Superior temporal gyrus (tissue), 1 donor: ENCODE measurements around the gene WTIP.
"Not testable (repeated sequence)": the region's sequence is repeated elsewhere in the genome, so short reads cannot be mapped to it uniquely, and the experiment has no call there.

Source experiments
- DNase-seq: peaks from one replicate; pipeline ENCODE4 v3.0.0-alpha.2; 2016; ENCODE audit errors: extremely low spot score

WTIP gene

DNA sequence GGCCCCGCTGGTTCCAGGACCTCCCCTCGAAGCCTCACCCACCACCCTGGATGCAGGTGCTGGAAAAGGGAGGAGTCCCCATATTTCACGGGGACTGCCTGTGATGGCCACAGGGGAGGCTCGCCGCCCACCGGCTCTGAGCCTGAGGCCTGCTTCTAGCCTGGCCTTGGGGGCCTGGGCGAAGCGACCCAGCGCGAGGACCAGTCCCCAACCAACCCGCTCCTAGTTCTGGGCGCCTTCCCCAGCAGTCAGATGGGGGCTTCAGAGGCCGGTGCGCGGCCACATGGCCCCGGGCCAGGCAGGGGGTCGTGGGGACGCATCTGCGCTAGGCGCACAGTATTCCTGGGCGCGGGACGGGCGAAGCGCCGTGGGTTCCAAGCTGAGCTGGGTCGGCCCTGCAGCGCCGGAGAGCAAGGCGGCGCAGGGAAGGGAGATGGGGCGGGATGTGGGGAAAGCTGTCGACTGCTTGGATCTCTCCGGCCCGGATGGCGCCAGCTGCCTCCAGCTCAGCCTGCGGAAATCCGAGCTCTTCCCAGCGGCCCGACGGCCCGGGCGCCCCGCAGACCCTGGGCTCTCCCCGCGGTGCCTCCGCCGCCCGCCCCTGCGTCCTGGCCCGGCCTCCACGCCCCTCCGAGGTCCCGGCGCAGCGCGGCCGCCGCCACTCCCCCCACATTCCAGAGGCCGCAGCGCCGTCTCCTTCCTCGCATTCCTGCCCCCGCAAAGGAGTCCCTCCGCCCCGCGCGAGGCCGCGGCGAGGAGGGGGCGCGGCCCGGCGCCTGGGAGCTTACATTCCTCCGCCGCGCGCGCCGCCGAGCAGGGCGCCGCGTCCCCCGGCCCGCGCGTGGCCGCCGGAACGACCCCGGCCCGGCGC, at the start of gene WTIP:
WTIP (plus strand) TSS at position 788 of the 871 bp plus-strand sequence. CDS start 217 bp downstream, outside the sequence.
- no peak for DNase-seq

DNA sequence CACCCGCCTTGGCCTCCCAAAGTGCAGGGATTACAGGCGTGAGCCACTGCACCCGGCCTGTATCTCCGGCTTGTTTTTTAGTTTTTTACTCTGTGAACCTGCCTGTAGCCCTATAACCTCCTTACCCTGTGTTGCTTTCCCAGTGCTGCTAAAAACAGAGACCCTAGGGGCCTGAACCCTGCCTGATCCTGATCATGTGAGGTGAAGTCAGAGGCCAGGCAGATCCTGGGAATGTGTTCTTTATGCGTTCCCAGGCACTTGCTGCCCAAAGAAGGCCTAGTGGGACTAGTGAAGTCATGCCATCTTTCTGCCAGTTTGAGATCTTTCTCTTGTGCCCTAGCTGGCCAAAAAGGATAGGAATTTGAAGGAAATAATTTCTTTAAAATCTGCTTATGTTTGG, 48.8 kb upstream of the WTIP start:
- no peak for DNase-seq

DNA sequence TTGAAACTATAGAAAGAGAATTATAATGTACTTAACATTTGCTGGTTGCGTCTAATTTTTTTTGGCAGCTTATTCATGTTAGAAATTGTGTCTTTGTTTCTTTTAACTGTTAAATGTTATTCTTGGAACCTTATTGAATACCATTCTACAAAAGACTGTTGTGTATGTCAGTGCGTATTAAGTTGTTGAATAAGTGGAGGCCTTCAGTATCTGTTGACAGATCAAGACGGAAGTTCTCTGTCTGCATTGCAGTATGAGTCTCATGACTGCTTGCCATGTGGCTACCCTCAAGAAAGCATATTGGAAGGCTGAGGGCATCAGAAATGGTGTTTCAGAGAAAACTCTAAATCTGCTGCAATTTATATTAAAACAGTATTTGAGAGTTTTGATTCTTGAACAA, 44.8 kb upstream of the WTIP start:
- DNase-seq = no peak

- DNase-seq = no peak
These were observed 33.4 kb upstream of the WTIP start for GRCh38 chr19:34448191-34448590.

DNA sequence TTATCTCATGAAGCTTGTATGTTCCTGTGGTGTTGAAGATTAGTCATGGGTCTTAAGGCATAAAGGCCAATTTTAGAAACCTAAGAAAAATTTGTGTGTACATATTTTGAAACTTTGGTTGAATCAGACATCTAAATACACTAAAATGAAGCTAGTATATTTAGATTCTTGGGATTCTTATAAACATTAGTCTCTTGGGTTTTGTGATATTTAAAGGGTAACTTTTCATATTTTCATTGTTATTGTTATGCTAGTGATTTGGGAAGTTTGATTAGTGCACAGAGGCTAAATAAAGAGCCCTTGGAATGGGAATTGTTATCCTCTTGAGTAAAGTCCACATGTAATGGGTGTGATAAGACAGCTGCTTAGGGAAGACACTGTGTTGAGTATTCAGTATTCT, 28.8 kb upstream of the WTIP start:
- no peak for DNase-seq

- DNase-seq = no peak
These were observed 27.5 kb upstream of the WTIP start for GRCh38 chr19:34454091-34454490.

DNA sequence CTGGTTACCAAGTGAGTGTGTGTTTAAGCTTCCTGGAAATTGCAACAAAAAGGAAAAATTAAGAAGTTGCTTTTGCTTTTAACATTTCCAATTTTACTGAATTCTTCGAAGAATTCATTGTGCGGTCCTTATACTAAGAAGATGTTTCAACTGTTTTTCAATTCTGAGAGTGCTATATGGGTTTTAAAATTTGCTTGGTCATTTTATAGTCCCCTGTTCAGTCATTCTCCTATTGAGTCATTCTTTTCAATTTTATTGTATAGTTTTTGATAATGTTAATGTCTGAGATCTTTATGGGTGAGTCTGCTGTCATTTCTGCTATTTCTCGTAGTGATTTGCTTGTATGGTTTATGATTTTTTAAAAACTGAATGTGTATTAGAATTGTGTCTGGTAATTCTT, 26.9 kb upstream of the WTIP start:
- DNase-seq = no peak

- not testable (repeated sequence) for DNase-seq
These were observed 25.6 kb upstream of the WTIP start for GRCh38 chr19:34455783-34456480.

GRCh38 chr19:34457446-34457845, 24.1 kb upstream of the WTIP start:
- no peak for DNase-seq

DNA sequence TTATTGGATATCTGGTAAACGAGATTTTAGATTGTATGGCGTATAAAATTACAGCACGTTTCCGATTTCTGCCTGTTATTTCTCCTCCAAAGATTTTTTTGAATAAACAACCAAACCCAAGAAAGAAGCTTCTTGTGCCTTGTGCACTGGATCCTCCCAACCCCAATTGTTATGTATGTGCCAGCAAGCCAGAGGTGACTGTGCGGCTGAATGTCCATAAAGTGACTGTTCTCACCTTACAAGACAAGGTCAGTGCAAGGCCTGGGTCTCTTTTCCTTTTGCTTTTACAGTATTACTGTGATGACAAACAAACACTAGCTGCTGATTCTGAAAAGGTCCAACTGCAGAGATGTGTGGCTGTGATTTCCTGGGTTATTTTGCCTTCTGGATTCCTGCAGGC, 22.9 kb upstream of the WTIP start:
- DNase-seq = no peak

DNA sequence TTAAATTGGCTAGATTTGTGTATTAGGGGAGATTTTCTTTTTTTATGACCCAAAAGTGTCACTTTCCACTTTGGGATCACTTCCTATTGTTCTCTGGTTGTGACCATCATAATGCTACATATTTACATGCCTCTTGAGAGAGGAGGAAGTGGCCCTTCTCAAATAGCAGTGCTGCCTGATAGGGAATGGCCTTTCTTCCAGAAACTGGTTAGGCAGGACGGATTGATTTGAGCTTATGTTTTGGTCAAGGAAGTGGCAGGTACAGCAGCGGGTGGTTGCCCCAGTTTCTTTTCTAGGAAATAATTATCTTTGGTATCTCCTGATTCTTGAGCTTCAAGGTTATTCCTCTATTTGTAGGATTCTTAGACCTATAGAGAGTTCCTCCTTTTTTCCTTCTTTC, 21.9 kb upstream of the WTIP start:
- no peak for DNase-seq

- no peak for DNase-seq
These were observed 20.0 kb upstream of the WTIP start for GRCh38 chr19:34461375-34462100.

GRCh38 chr19:34464785-34465184, 16.8 kb upstream of the WTIP start:
- not testable (repeated sequence) for DNase-seq

GRCh38 chr19:34468409-34468808, 13.1 kb upstream of the WTIP start:
- no peak for DNase-seq

DNA sequence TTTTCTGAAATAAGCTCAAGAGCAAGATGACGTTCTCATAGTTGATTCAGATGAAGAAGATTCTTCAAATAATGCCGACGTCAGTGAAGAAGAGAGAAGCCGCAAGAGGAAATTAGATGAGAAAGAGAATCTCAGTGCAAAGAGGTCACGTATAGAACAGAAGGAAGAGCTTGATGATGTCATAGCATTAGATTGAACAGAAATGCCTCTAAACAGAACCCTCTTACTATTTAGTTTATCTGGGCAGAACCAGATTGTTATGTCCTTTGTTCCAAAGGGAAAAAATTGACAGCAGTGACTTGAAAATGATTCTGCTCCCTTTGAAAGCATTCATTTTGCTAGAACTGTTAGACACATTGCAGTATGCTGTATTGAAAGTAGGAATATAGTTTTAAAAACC, 12.5 kb upstream of the WTIP start:
- not testable (repeated sequence) for DNase-seq

GRCh38 chr19:34471906-34472700, 9.5 kb upstream of the WTIP start:
- DNase-seq = no peak

- DNase-seq = no peak
These were observed 7.1 kb upstream of the WTIP start for GRCh38 chr19:34474233-34474989.

DNA sequence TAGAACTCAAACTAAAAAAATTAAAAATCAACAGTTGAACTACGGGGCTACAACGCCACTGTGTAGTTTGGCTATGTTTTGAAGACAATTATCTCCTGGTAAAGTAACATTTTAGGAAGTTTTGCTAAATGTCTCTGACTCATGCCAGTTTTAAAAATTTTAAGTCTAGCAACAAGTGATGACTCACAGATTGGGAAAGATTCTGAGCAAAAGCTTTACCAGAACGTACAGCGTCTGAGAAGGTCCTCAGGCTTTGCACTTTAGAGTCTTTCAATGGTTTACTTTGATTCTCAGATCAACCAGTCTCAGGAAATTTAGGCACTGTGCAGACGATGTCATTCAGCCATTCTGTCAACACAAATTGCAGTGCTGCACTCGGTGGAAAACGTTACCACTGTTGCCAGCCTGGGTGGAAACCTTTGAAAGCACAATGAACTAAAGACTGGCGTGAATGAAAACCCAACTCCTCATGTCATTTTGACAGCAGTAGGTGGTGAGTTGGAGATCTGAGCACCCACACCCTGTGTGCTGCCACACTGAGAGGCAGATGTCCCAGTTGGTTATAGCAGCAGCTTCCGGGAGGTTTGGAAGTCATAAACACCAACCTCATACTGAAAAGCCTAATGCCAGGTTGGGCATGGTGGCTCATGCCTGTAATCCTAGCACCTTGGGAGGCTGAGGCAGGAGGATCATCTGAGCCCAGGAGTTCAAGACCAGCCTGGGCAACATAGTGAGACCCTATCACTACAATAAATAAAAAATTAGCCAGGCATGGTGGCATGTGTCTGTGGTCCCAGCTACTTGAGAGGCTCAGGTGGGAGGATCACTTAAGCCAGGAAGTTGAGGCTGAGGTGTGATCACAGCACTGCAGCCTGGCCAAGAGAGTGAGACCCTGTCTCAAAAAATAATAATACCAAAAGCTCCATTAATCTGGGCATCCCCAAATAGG, 6.3 kb upstream of the WTIP start:
- DNase-seq = peak; percentile 40

GRCh38 chr19:34475975-34476594, 5.5 kb upstream of the WTIP start:
- no peak for DNase-seq
